ENCODE results near the gene AGPS. TPM values are rescaled to one million over a fixed set of nuclear protein-coding genes. Genes with fewer than 3 reads are reported as not detected.

AGPS gene
- polyA plus RNA-seq, 3 donors = 7.1 to 26.9 (median 16.7) TPM

GRCh38 chr2:177547772-177548171 lies 155.2 kb downstream of the AGPS start:
- H3K27ac ChIP-seq (ENCODE audit: low read depth in 1 of 2, low read length in 2 of 2) = no peak overlapping the region
- TF ChIP-seq CTCF (IDR thresholded peaks at IDR 0.05) = no peak
- peaks cover 5 to 6% of the 10 kb centered on the region in 2 donors for H3K4me1 ChIP-seq (ENCODE audit: control insufficient read depth in 1 of 2, insufficient read depth in 2 of 2, low read length in 2 of 2)
- no peak for DNase-seq
- no peak overlapping the region for H3K9ac ChIP-seq (ENCODE audit: insufficient read depth, low read length, poor library complexity, severe bottlenecking)
- intact Hi-C loops (cut with micrococcal nuclease) = no loop called here
- no peaks in the 10 kb centered on the region for H3K27me3 ChIP-seq (ENCODE audit: control insufficient read depth in 2 of 2, insufficient read depth in 2 of 2, low read length in 2 of 2)
- Mint-ChIP-seq H3K27me3 (ENCODE audit: low read depth in 3 of 3) (no peaks in the 10 kb centered on the region), H3K36me3 (peaks cover 3 to 6% of the 10 kb centered on the region in 2 donors), H3K4me3 (no peak overlapping the region), H3K4me1 (peaks cover 8% of the 10 kb centered on the region), H3K9me3 (peaks cover 0 to 5% (median 2%) of the 10 kb centered on the region in 7 donors), H3K27ac (no peak overlapping the region)
- no peak overlapping the region for H3K4me3 ChIP-seq (replicated peaks in 1 of 3; ENCODE audit: low read depth in 2 of 3, low read length in 3 of 3)
- peaks cover 0 to 6% of the 10 kb centered on the region in 2 donors for H3K9me3 ChIP-seq (replicated peaks in 1 of 2; ENCODE audit: control insufficient read depth in 1 of 2, insufficient read depth in 1 of 2, low read length in 2 of 2)
- H3K36me3 ChIP-seq (replicated peaks in 1 of 2; ENCODE audit: control insufficient read depth in 1 of 2, insufficient read depth in 2 of 2, low read length in 2 of 2) = no peaks in the 10 kb centered on the region
- no CpG with 5 or more reads among the region's 1 CpG for WGBS (ENCODE audit: insufficient coverage)
- no peaks in the 10 kb centered on the region for H3K79me2 ChIP-seq (ENCODE audit: insufficient read depth, low read length)
- no peak overlapping the region for H2AFZ ChIP-seq (ENCODE audit: insufficient read depth, low read depth, low read length, poor library complexity, severe bottlenecking)
- H3K4me2 ChIP-seq (replicated peaks; ENCODE audit: extremely low read depth, low read length, poor library complexity, severe bottlenecking) = no peak overlapping the region
- H4K20me1 ChIP-seq (ENCODE audit: insufficient read depth, low read length) = no peaks in the 10 kb centered on the region

GRCh38 chr2:177548636-177549035 lies 156.1 kb downstream of the AGPS start:
- no peak for TF ChIP-seq CTCF (IDR thresholded peaks at IDR 0.05)
- no peaks in the 10 kb centered on the region for H4K20me1 ChIP-seq (ENCODE audit: insufficient read depth, low read length)
- no peak overlapping the region for H3K27ac ChIP-seq (ENCODE audit: low read depth in 1 of 2, low read length in 2 of 2)
- H3K36me3 ChIP-seq (replicated peaks in 1 of 2; ENCODE audit: control insufficient read depth in 1 of 2, insufficient read depth in 2 of 2, low read length in 2 of 2) = no peaks in the 10 kb centered on the region
- no peak overlapping the region for H3K9ac ChIP-seq (ENCODE audit: insufficient read depth, low read length, poor library complexity, severe bottlenecking)
- no peak overlapping the region for H3K4me3 ChIP-seq (replicated peaks in 1 of 3; ENCODE audit: low read depth in 2 of 3, low read length in 3 of 3)
- intact Hi-C loops (cut with micrococcal nuclease) = no loop called here
- Mint-ChIP-seq H3K4me3 (no peak overlapping the region), H3K27ac (no peak overlapping the region), H3K9me3 (peaks cover 0 to 5% (median 2%) of the 10 kb centered on the region in 7 donors), H3K36me3 (peaks cover 2 to 3% of the 10 kb centered on the region in 2 donors), H3K27me3 (ENCODE audit: low read depth in 3 of 3) (no peaks in the 10 kb centered on the region), H3K4me1 (peaks cover 14% of the 10 kb centered on the region)
- no peak overlapping the region for H2AFZ ChIP-seq (ENCODE audit: insufficient read depth, low read depth, low read length, poor library complexity, severe bottlenecking)
- no peak overlapping the region for H3K4me2 ChIP-seq (replicated peaks; ENCODE audit: extremely low read depth, low read length, poor library complexity, severe bottlenecking)
- H3K79me2 ChIP-seq (ENCODE audit: insufficient read depth, low read length) = no peaks in the 10 kb centered on the region
- H3K27me3 ChIP-seq (ENCODE audit: control insufficient read depth in 2 of 2, insufficient read depth in 2 of 2, low read length in 2 of 2) = no peaks in the 10 kb centered on the region
- no peak for DNase-seq
- H3K9me3 ChIP-seq (replicated peaks in 1 of 2; ENCODE audit: control insufficient read depth in 1 of 2, insufficient read depth in 1 of 2, low read length in 2 of 2) = peaks cover 0 to 6% of the 10 kb centered on the region in 2 donors
- peaks cover 10 to 11% of the 10 kb centered on the region in 2 donors for H3K4me1 ChIP-seq (ENCODE audit: control insufficient read depth in 1 of 2, insufficient read depth in 2 of 2, low read length in 2 of 2)

Data from CD14-positive monocyte (primary cell).